H1 (cell line): ENCODE measurements around the gene MGLL. TPM values are rescaled to one million over a fixed set of nuclear protein-coding genes. Genes with fewer than 3 reads are reported as not detected.

Experiments used
- CTCF ChIA-PET: fragments of 300-600 bp; sonication (Branson Sonifier 250); formaldehyde crosslinking; loops from one replicate; lab custom pipeline; 2021; ENCODE audit not compliant: partially characterized antibody; lab: Charles Lee
- POLR2A ChIA-PET: fragments of 300-600 bp; sonication (Branson Sonifier 250); formaldehyde crosslinking; loops from one replicate; lab custom pipeline; 2021; ENCODE audit warnings: inconsistent platforms; ENCODE audit not compliant: partially characterized antibody; lab: Charles Lee
- DNase-seq, 2 experiments: peaks; one replicate each; pipeline versions ENCODE4 v3.0.0 to v3.0.0-alpha.2; 2010 to 2022; ENCODE audit warnings: low spot score in 2 of 2, low read depth in 1 of 2, mixed read lengths in 1 of 2
- FAIRE-seq: peaks from 2 replicates; lab custom pipeline; 2011; peaks lifted over from hg19 to GRCh38; lab: Jason Lieb, UNC
- H2AFZ ChIP-seq: 2 replicates; pipeline ENCODE4 v1.8.1; 2012; ENCODE audit warnings: low read length, inconsistent platforms
- H2AK5ac ChIP-seq: 2 replicates; pipeline ENCODE4 v1.6.1; 2013; ENCODE audit warnings: low read depth, low read length
- H2BK120ac ChIP-seq: replicated peaks from 2 replicates; pipeline ENCODE3; 2013; ENCODE audit warnings: low read depth, low read length, inconsistent platforms
- H2BK12ac ChIP-seq: 2 replicates; pipeline ENCODE4 v1.6.1; 2013; ENCODE audit warnings: low read depth, low read length
- H2BK15ac ChIP-seq: 2 replicates; pipeline ENCODE4 v1.6.1; 2013; ENCODE audit warnings: low read length
- H2BK20ac ChIP-seq: 2 replicates; pipeline ENCODE4 v1.6.1; 2013; ENCODE audit warnings: low read length
- H2BK5ac ChIP-seq: 2 replicates; pipeline ENCODE4 v1.6.1; 2013; ENCODE audit warnings: low read depth, low read length
- H3K14ac ChIP-seq: 2 replicates; pipeline ENCODE4 v1.6.1; 2013; ENCODE audit warnings: inconsistent platforms; ENCODE audit not compliant: insufficient read length
- H3K18ac ChIP-seq: 2 replicates; pipeline ENCODE4 v1.6.1; 2013; ENCODE audit warnings: low read length; ENCODE audit errors: extremely low read depth
- H3K23ac ChIP-seq: 2 replicates; pipeline ENCODE4 v1.6.1; 2013; ENCODE audit warnings: inconsistent platforms; ENCODE audit not compliant: insufficient read length
- H3K23me2 ChIP-seq: 2 replicates; pipeline ENCODE4 v1.6.1; 2013; ENCODE audit warnings: low read depth, low read length
- H3K27ac ChIP-seq: 2 replicates; pipeline ENCODE4 v1.6.1; 2011; ENCODE audit warnings: low read depth, low read length, inconsistent platforms
- H3K27me3 ChIP-seq, 4 experiments: replicated peaks in 1 of 4; 1 replicate in 1 of 4; 2 replicates in 3 of 4; pipeline versions ENCODE4 v1.6.1 to v1.8.1; 2011 to 2013; ENCODE audit warnings: low read length in 3 of 4, mild to moderate bottlenecking in 3 of 4, inconsistent platforms in 2 of 4, mixed read lengths in 2 of 4, moderate library complexity in 1 of 4; ENCODE audit not compliant: control insufficient read depth in 3 of 4, insufficient read depth in 3 of 4; ENCODE audit errors: extremely low read depth in 1 of 4
- H3K36me3 ChIP-seq, 4 experiments: 2 replicates each; pipeline versions ENCODE4 v1.6.1 to v1.8.1; 2011 to 2013; ENCODE audit warnings: mild to moderate bottlenecking in 4 of 4, low read length in 3 of 4, moderate library complexity in 2 of 4, control low read depth in 1 of 4, inconsistent platforms in 1 of 4; ENCODE audit not compliant: insufficient read depth in 4 of 4, control insufficient read depth in 2 of 4
- H3K4ac ChIP-seq: replicated peaks from 2 replicates; pipeline ENCODE3; 2013; ENCODE audit warnings: low read length, low read depth, mixed read lengths, inconsistent platforms; ENCODE audit not compliant: insufficient read length
- H3K4me1 ChIP-seq, 4 experiments: replicated peaks in 1 of 4; 1 replicate in 1 of 4; 2 replicates in 3 of 4; pipeline versions ENCODE4 v1.6.1 to v1.8.1; 2011 to 2013; ENCODE audit warnings: low read length in 3 of 4, inconsistent platforms in 2 of 4, mixed read lengths in 1 of 4; ENCODE audit not compliant: insufficient read depth in 4 of 4, control insufficient read depth in 3 of 4
- H3K4me2 ChIP-seq, 2 experiments: 2 replicates each; pipeline versions ENCODE4 v1.6.1 to v1.8.1; 2011 to 2013; ENCODE audit warnings: low read depth in 2 of 2, low read length in 2 of 2, control low read depth in 1 of 2, inconsistent platforms in 1 of 2, mild to moderate bottlenecking in 1 of 2; ENCODE audit not compliant: insufficient read depth in 1 of 2
- H3K4me3 ChIP-seq, 4 experiments: fragments of 200-600, 300-600 bp in 1 of 4; sonication (generic), shearing (Covaris generic), sonication (Bioruptor Twin) in 1 of 4; 2 replicates each; pipeline versions ENCODE4 v1.5.1 to v1.8.1; 2011 to 2016; ENCODE audit warnings: low read length in 4 of 4, low read depth in 3 of 4, control low read depth in 2 of 4, inconsistent platforms in 2 of 4, mild to moderate bottlenecking in 2 of 4, mixed read lengths in 1 of 4, moderate library complexity in 1 of 4; ENCODE audit not compliant: insufficient read depth in 2 of 4; ENCODE audit errors: extremely low read depth in 1 of 4
- H3K56ac ChIP-seq: replicated peaks from 2 replicates; pipeline ENCODE3; 2013; ENCODE audit warnings: low read depth, mild to moderate bottlenecking, mixed read lengths, low read length, inconsistent platforms; ENCODE audit not compliant: insufficient read length
- H3K79me1 ChIP-seq: 2 replicates; pipeline ENCODE4 v1.6.1; 2013; ENCODE audit warnings: low read depth, low read length, control low read depth
- H3K79me2 ChIP-seq, 2 experiments: 2 replicates each; pipeline versions ENCODE4 v1.6.1 to v1.8.1; 2012 to 2013; ENCODE audit warnings: low read length in 2 of 2, mild to moderate bottlenecking in 2 of 2, inconsistent platforms in 1 of 2; ENCODE audit not compliant: insufficient read depth in 2 of 2, control insufficient read depth in 1 of 2
- H3K9ac ChIP-seq, 4 experiments: replicated peaks in 1 of 4; 1 replicate in 1 of 4; 2 replicates in 3 of 4; pipeline versions ENCODE4 v1.6.1 to v1.8.1; 2011 to 2013; ENCODE audit warnings: low read depth in 3 of 4, low read length in 3 of 4, control low read depth in 2 of 4, mild to moderate bottlenecking in 2 of 4, moderate library complexity in 2 of 4, inconsistent platforms in 1 of 4; ENCODE audit errors: extremely low read depth in 1 of 4
- H3K9me3 ChIP-seq, 2 experiments: 2 replicates each; pipeline versions ENCODE4 v1.6.1 to v1.8.1; 2012 to 2013; ENCODE audit warnings: mild to moderate bottlenecking in 2 of 2, moderate library complexity in 2 of 2, control low read depth in 1 of 2, inconsistent platforms in 1 of 2, low read depth in 1 of 2, low read length in 1 of 2, mixed read lengths in 1 of 2; ENCODE audit not compliant: insufficient read depth in 2 of 2
- H4K20me1 ChIP-seq, 2 experiments: replicated peaks in 1 of 2; 2 replicates each; pipeline versions ENCODE3 to v1.8.1; 2011 to 2013; ENCODE audit warnings: inconsistent platforms in 2 of 2, low read length in 2 of 2, mild to moderate bottlenecking in 1 of 2; ENCODE audit not compliant: insufficient read depth in 2 of 2, control insufficient read depth in 1 of 2
- H4K5ac ChIP-seq: 2 replicates; pipeline ENCODE4 v1.6.1; 2013; ENCODE audit warnings: low read length, low read depth, mixed read lengths, inconsistent platforms; ENCODE audit not compliant: insufficient read length
- H4K8ac ChIP-seq: 2 replicates; pipeline ENCODE4 v1.8.0; 2013; ENCODE audit warnings: mild to moderate bottlenecking, moderate library complexity, low read length, inconsistent platforms; ENCODE audit not compliant: insufficient read depth; ENCODE audit errors: extremely low read depth
- H4K91ac ChIP-seq: replicated peaks from 2 replicates; pipeline ENCODE3; 2013; ENCODE audit warnings: low read length, mixed read lengths, inconsistent platforms; ENCODE audit not compliant: insufficient read length
- WGBS, 2 experiments: shearing (Covaris generic) in 1 of 2; methylation state at CpG; one replicate each; pipeline versions ENCODE4 v1.1.6 to v1.1.7; 2013 to 2015; ENCODE audit warnings: low lambda C conversion rate in 2 of 2, mixed read lengths in 2 of 2, inconsistent platforms in 1 of 2, low coverage in 1 of 2, missing lambda C conversion rate in 1 of 2; ENCODE audit not compliant: insufficient replicate concordance in 2 of 2, insufficient coverage in 1 of 2, insufficient read length in 1 of 2; ENCODE audit errors: extremely low coverage in 1 of 2, missing lambda C conversion rate in 1 of 2; 5-methylcytosine and 5-hydroxymethylcytosine counted together
- polyA plus RNA-seq, 7 experiments: library from polyadenylated mRNA; depleted of rRNA in 3 of 7; stranded (reverse) in 5 of 7; unstranded in 2 of 7; fragments of >200 nt in 5 of 7; fragments of 200-250 nt in 2 of 7; gene quantifications; 1 replicate in 5 of 7; 2 replicates in 1 of 7; 4 replicates in 1 of 7; pipeline versions ENCODE4 v1.2.1 to v1.2.3, GENCODE V29; 2011 to 2013; ENCODE audit warnings: missing spikeins in 2 of 7, mixed read lengths in 2 of 7
- total RNA-seq: library from RNA; stranded (reverse); fragmentation: NEBNext Ultra II Directional; extraction: Animal tissue kit (Norgen Biotek cat#: 25700); gene quantifications from 2 replicates; pipeline ENCODE4 v1.2.1, GENCODE V29; 2021
- TF ChIP-seq, protein P1 (sequence below): IDR thresholded peaks from 2 replicates; pipeline ENCODE4 v1.6.1; 2012; ENCODE audit warnings: inconsistent platforms

MGLL gene
- total and polyA plus RNA-seq, 2 of the 8 experiments (the other 6 are each of a cell fraction or from before 2014, with no cell fraction given) = 0.05 to 0.34 TPM

GRCh38 chr3:127748754-127749327 is 73.5 kb downstream of the MGLL start:
- Histone ChIP-seq H4K8ac (no peak overlapping the region), H2BK20ac (no peak overlapping the region), H2AFZ (no peak overlapping the region), H3K4me3 (no peak overlapping the region), H2BK120ac (no peak overlapping the region), H3K27ac (no peak overlapping the region), H3K27me3 (no peaks in the 10 kb centered on the region), H3K23me2 (no peaks in the 10 kb centered on the region), H3K4ac (no peak overlapping the region), H2BK5ac (no peak overlapping the region)
- no peak for FAIRE-seq
- TF ChIP-seq, protein P1, sequence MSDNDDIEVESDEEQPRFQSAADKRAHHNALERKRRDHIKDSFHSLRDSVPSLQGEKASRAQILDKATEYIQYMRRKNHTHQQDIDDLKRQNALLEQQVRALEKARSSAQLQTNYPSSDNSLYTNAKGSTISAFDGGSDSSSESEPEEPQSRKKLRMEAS = no peak
- TF ChIP-seq, all 59 proteins: peak for 0
- CTCF ChIA-PET = interaction anchor here (0.8 to 5.8 kb wide), 8 partner anchors 9 to 83 kb away, joined by 3 to 35 read pairs (median 12); no protein-coding TSS in a partner anchor
- Histone ChIP-seq H3K56ac (no peak overlapping the region), H3K23ac (no peak overlapping the region), H2AK5ac (no peak overlapping the region), H4K20me1 (no peaks in the 10 kb centered on the region), H3K36me3 (no peaks in the 10 kb centered on the region), H3K79me1 (no peaks in the 10 kb centered on the region), H3K18ac (no peak overlapping the region), H3K79me2 (no peaks in the 10 kb centered on the region), H3K4me1 (no peaks in the 10 kb centered on the region), H3K9ac (no peak overlapping the region), H2BK15ac (no peak overlapping the region; the same call in 1 of the 2 replicates), H2BK12ac (no peak overlapping the region), H3K14ac (no peak overlapping the region), H4K91ac (no peak overlapping the region), H3K4me2 (no peak overlapping the region), H3K9me3 (no peaks in the 10 kb centered on the region), H4K5ac (no peak overlapping the region)
- POLR2A ChIA-PET = no interaction called here
- 83% methylated on average over 9 of the region's 9 CpGs; no CpG with 5 or more reads in 1 of the 2 experiments for WGBS, 2 experiments
- DNase-seq = no peak
